GM19043 (cell line): ENCODE results near the gene MARCHF10.

Experiments used
- ATAC-seq: cut with Tn5 transposase; IDR thresholded peaks from one replicate; pipeline ENCODE4 v1.9.1; 2021; ENCODE audit warnings: low read depth; ENCODE audit not compliant: unreplicated experiment

The MARCHF10 gene

GRCh38 chr17:62720126-62720850 is 87.8 kb downstream of the MARCHF10 start:
- no peak for ATAC-seq

DNA sequence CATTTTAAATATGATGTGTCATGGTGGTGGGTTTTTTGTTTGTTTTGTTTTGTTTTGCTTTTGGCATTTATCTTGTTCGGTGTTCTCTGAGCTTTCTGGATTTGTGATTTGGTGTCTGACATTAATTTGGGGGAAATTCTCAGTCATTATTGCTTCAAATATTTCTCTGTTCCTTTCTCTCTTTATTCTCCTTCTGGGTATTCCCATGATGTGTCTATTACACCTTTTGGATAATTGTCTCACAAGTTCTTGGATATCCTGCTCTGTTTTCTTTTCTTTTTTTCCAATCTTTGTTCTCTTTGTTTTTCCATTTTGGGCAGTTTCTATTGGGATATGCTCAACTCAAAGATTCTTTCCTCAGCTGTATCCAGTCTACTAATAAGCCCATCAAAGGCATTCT is 88.5 kb downstream of the MARCHF10 start:
- ATAC-seq = no peak

DNA sequence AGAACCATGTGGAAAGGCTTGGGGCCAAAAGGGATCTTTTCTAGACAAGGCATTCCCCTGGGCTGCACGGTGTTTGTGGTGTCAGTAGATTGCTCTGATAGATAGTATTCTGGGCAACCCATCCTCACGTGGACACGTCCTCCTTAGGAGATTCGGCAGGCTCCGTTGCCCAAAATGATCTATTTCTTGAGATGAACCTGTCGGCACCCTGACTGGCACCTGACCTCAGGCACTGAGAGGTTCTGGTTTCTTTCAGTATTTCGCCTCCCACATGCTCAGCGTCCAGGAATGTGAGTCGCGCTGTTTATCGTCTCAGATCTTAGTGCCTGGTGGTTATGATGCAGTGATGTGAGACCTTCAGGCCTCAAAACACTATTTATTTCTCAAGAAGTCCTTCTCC is 89.7 kb downstream of the MARCHF10 start:
- ATAC-seq = no peak

GRCh38 chr17:62717889-62718288 is 90.2 kb downstream of the MARCHF10 start:
- ATAC-seq = no peak

GRCh38 chr17:62717589-62717855 is 90.6 kb downstream of the MARCHF10 start:
- no peak for ATAC-seq

GRCh38 chr17:62716834-62717588 is 91.1 kb downstream of the MARCHF10 start:
- no peak for ATAC-seq

GRCh38 chr17:62715882-62716390 is 92.2 kb downstream of the MARCHF10 start:
- no peak for ATAC-seq

- ATAC-seq = no peak
These were observed 93.9 kb downstream of the MARCHF10 start for GRCh38 chr17:62714016-62714777.

- ATAC-seq = no peak
These were observed 94.8 kb downstream of the MARCHF10 start for GRCh38 chr17:62713086-62713881.

- ATAC-seq = no peak
These were observed 95.9 kb downstream of the MARCHF10 start for GRCh38 chr17:62712171-62712581.

DNA sequence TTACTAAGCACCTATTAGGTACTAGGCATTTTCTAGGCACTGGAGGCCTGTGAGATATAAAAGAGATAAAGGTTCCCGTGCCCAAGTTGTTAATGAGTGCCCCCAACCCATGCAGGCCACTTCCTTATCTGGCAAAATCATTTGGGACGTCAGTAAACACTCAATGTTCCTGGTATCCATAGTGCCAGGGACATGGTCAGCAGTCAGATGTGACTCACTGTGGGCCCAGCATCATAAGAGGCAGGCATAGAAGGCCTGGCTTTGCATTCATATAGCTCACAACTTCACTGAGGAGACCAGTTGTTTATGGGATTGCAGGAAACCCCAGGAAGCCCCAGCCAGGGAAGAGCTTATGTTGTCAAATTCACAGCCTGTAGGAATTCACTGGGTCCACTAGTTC is 99.5 kb downstream of the MARCHF10 start:
- no peak for ATAC-seq

DNA sequence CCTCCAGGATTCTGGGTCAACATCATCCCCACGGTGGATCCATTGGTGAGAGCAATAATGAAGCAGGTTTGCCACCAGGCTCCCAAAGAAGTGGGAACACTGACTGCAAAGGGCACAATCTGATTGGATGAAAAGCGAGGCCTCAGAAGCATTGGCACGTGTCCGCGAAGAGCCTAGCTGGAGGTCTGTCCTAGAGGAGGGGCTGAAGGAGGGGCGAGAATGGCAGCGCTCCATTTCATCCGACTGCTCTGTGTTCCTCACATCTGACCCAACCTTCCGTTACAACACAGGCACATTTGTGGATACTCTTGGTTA is 100.7 kb downstream of the MARCHF10 start:
- no peak for ATAC-seq

DNA sequence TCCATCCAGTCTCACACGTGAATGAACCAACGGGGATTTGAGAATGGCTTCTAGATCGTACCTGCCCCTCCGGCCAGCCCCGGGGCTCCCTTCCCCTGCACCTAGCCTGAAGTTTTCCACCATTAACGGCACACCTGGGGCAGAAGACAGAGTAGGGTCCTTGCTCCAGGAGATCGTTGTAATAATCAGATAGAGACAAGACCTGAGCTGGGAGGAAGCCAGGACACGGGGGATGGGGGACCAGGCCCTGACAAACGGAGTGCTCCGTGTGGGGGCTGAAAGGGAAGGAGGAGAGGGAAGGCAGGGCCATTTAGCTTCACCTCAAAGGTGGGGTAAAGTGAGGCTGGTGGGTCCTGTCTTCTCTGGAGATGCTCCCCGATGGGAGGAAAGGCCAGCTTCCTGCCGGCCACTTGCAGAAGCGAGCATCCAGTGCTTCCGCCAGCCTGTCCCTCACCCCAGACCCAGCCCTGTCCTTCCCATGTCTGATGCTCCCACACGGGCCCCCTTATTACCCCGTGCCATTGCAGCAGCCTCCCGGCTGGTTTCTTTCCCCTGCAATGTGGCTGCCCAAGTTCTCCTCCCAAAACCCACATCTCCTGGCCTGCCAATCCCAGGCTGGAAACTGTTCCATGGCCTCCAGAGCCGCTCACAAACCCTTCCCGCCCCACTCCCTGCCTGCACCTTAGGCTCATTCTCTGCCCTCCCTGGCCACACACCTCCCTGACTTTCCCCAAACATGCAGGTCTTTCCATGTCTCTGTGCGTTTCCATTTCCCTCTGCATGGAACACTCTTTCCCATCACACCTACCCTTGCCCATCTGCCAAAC is 101.3 kb downstream of the MARCHF10 start:
- no peak for ATAC-seq

DNA sequence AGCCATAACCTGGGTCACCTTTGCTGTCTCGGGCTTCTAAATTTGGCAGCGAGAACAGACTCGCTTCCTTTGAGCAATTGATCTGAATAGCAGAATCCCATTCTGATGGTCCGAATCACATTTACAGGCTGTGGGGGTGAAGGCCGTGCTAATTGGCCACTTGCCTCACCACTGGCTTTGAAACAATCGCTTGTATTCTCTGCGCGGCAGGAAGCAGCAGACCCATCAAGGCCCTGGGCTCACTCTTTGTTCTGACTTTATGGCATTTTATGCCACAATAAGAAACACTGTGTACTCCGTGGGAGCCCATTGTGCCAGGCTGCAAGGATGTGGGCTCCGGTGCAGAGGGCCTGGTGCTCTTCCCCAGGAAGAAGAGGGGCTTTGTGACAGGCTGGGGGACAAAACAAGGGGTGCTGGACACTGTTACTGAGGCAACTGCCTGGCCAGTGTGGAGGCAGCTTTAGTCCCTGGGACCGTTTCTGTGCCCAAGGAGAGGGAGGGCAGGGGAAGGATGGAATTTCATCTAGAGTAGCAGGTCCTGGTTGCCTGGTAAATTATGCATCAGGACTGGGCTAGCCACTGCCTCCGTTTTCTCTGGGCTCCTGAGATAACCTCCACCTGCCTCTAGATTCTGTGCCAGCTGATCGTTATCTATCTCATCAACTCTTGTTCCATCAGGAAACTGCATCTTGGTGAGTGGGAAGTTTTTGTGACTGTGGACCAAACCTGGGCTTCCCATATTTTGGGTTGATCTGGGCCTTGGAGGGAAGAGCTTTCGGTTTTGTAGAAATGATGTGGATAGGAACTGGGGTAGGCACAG is 102.1 kb downstream of the MARCHF10 start:
- no peak for ATAC-seq

DNA sequence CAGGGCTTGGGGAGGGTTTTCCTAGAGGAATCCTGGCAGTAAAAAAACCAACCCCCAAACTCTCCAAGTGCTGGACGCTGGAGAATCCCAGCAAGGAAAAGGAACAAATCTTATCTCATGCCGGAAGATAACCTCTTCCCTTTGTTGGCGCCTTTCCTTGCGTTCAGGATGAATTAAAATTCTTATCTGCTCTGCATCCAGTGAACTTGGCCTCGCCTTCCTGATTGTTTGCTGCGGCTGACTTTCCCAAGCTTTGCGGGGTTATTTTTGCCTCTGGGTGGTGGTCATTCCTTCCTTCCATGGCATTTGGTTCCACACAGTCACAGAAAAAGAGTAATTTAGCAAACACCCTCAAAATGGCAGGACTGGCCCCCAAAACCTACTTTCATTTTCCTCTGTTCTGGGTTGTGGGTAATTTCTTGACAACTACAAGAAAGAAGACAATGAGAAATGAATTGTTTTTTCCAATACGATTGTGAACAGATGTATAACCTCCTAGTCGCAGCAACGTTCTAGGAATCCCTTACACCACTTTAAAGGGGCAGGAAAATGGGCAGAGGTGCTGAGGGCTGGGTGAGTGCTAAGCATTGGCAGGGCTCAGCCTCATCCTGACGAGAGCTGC is 102.8 kb downstream of the MARCHF10 start:
- no peak for ATAC-seq

GRCh38 chr17:62704381-62704971 is 103.6 kb downstream of the MARCHF10 start:
- no peak for ATAC-seq

DNA sequence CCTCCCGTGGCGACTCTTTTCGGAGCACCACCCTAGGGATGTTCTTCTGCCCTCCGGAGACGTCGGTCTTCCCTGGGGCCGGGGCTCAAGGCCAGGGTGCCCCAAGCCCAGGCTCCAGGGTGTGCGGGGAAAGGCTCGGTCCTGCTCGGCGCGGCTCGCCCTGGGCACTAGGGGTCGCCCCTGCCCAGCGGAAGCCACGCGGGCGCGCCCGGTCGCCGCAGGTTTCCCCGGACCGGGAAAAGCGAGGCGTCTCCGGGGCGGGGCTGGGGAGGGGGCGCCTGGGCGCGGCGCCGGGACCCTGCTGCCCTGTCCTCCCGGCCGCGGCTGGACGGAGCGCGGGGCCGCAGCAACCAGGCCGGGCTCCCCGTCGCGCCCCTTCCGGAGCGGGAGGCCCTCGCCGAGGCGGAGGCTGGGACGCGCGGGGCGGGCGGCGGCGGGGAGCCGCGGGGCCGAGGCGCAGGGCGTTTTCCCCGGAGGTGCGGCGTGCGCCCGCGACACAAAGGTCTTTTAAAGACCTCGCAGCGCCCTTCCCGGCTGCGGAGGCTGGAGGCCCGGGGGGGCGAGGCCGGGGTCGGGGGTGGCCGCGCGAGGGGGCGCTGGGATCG is 104.2 kb downstream of the MARCHF10 start:
- ATAC-seq = peak; percentile 74

- ATAC-seq = no peak
These were observed 104.8 kb downstream of the MARCHF10 start for GRCh38 chr17:62703261-62703775.
